EL (cell line): ENCODE results near the gene CFAP44.
"Not testable (repeated sequence)": the region's sequence is repeated elsewhere in the genome, so short reads cannot be mapped to it uniquely, and the experiment has no call there.

Experiments
- DNase-seq: peaks from one replicate; pipeline ENCODE4 v3.0.0-alpha.2; 2016

CFAP44 gene, protein sequence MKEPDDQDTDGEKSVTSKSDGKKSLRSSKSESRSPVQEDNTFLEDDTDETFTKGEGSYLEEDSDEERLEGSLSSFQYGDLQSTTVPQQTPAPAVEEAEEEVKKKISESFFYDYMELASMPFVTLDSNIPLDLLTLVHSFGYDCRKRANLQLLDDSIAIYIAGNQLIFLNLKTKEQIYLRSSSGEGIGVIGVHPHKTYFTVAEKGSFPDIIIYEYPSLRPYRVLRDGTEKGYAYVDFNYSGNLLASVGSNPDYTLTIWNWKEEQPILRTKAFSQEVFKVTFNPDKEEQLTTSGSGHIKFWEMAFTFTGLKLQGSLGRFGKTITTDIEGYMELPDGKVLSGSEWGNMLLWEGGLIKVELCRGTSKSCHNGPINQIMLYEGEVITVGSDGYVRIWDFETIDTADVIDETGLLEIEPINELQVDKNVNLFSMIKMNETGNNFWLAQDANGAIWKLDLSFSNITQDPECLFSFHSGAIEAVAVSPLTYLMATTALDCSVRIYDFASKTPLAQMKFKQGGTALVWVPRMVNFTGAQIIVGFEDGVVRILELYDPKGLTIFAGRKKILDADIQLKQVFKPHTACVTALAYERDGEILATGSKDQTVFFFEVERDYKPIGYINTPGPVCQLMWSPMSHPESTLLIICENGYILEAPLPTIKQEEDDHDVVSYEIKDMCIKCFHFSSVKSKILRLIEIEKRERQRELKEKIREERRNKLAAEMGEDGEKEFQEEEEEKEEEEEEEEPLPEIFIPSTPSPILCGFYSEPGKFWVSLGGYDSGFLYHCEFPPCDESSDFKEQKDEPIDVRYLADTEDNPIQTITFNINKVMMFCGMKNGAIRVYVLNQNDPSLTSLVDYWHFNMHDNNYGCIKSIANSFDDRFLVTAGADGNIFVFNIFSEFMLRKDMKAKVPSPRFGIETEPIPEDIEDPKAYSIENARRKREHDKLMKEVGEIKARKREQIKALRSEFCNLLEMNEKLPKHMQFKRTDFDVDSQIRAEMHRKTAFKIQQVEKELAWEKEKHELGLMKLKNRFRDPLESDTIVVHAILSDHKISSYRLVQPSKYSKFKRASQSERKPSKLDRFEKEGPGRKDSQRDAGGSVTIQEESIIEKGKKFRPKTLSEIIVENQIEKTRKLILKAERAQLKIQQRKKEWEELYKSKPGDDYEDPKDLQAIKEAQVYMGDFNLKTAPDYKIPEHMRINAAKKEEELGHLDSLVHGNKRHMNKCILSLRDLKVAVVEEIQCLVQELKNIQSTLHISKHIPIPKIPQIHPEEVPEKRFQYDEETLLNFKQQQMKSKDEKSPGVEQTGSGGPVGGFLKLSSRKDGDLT (N-terminal part only)

DNA sequence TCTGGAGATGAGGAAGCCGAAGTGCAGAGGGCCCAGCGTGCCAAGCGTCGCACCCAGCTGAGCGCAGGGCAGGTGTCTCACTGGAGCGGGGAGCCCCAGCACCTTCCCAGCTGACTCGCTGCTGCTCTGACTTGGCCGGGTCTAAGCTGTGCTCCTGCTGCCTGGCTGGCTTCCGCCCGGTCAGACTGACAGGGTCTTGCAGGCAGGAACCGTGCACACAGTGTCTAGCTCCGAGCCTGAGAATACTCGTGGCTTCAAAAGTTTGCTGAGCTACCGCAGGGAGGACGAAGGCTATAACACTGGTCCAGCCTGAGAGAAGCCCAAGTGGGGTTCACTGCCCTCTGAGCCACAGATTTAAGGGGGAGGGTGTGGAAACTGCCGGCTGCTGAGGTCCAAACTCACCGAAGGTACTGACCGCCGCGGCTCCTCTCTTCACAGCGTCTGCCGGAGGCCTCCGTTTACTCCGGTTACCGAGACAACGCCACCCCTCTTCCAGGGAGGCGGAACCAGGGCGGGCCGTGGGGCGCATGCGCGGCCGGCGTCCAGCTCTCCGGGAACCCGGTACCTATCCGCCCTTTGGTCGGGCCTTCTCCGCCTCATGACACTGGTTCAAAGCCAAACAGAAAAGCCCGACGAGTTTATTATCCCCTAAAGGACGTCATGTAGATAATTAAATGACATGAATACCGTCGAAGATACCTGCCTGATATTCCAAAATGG is at the start of gene CFAP44:
CFAP44 (minus strand) TSS at position 443 of the 720 bp plus-strand sequence. CDS start 7,829 bp downstream, outside the sequence.
- peak; percentile 55 for DNase-seq

DNA sequence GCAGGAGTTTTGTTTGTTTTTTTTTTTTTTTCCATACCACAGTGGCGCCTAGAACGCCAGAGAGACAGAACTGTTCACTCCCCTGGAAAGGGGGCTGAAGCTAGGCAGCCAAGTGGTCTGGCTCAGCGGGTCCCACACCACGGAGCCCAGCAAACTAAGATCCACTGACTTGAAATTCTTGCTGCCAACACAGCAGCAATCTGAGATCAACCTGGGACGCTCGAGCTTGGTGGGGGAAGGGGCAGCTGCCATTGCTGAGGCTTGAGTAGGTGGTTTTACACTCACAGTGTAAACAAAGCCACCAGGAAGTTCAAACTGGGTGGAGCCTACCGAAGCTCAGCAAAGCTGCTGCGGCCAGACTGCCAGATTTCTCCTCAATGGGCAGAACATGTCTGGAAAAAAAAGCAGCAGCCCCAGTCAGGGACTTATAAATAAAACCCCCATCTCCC is 43.9 kb upstream of the CFAP44 start:
- DNase-seq = no peak

GRCh38 chr3:113468539-113468938 is 27.2 kb upstream of the CFAP44 start:
- no peak for DNase-seq

GRCh38 chr3:113461488-113461887 is 20.2 kb upstream of the CFAP44 start:
- no peak for DNase-seq

DNA sequence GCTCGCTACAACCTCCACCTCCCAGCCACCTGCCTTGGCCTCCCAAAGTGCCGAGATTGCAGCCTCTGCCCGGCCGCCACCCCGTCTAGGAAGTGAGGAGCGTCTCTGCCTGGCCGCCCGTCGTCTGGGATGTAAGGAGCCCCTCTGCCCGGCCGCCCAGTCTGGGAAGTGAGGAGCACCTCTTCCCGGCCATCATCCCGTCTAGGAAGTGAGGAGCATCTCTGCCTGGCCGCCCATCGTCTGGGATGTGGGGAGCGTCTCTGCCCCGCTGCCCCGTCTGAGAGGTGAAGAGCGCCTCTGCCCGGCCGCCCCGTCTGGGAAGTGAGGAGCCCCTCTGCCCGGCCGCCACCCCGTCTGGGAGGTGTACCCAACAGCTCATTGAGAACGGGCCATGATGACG is 17.3 kb upstream of the CFAP44 start:
- DNase-seq = not testable (repeated sequence)

DNA sequence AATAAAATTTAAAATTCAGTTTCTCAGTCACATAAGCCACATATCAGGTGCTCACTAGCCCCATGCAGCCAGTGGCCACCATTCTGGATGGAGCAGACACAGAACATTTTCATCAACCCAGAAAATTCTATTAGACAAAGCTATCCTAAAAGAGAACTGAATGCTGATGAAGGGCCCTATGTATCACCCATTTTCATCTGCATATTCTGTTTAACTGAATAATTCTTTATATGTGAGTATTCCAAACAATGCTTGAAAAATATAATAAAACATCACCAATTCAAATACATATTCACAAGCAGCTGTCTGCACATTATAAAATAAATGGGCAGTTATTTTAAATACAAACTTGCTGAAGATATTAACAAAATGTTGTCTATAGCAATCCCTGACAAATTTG is 14.2 kb upstream of the CFAP44 start:
- DNase-seq = no peak

GRCh38 chr3:113454630-113455029 is 13.3 kb upstream of the CFAP44 start:
- no peak for DNase-seq

DNA sequence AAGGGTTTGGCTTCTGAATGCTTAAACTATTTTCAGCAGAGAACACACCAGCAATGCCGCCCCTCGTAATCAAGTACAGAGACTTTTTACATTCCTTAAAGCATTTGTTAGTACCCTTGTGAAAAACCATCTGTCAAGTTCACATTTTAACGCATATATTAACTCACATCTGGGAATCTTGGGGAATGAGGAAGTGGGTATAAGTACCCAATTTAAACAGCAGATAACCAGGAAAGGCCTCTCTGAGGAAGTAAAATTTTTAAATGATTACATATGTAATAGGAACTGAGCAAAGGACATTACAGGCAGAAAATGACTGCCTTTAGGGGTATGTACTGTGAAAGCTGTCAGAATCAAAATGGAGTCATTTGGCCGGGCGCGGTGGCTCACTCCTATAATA is 12.8 kb upstream of the CFAP44 start:
- no peak for DNase-seq

- no peak for DNase-seq
Observed at GRCh38 chr3:113450911-113451310, 9.6 kb upstream of the CFAP44 start.

- no peak for DNase-seq
Observed at GRCh38 chr3:113439606-113440005, 1.7 kb downstream of the CFAP44 start.

DNA sequence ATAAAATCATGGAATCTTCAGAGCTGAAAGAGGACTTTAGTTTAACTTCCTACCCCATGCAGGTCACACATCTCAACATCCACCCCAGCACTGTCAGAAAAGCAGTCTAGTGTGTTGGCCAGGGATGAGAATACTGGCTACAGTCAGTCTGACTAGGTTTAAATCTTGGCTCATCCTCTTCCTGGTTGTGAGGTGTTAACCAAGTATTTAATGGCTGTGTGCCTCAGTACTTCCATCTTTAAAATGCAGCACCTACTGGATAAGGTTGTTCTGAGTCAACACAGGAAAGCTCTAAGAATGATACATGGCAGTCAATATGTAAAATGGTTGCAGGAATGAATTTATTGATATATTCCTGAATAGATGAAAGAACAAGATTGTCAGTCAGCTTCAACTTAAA is 3.1 kb downstream of the CFAP44 start:
- no peak for DNase-seq

GRCh38 chr3:113437411-113437810 is 3.9 kb downstream of the CFAP44 start:
- no peak for DNase-seq

DNA sequence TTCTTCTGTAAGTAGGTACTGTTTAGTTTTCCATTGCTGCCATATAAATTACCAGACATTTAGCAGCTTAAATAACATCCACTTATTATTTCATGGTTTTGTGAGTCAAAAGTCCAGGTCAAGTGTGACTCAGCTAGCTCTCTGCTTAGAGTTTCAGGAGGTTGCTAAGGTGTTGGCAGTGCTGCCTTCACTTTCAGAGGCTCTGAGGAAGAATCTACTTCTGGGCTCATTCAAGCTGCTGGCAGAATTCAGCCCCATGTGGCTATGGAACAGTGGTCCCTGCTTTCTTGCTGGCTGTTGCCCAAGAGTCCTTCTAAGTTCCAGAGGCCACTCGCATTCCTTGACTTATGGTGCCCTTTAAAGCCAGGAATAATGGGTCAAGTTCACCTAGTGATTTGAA is 4.5 kb downstream of the CFAP44 start:
- peak; percentile 47 for DNase-seq

- DNase-seq = peak; percentile 19
Observed at GRCh38 chr3:113431811-113432210, 9.5 kb downstream of the CFAP44 start.

DNA sequence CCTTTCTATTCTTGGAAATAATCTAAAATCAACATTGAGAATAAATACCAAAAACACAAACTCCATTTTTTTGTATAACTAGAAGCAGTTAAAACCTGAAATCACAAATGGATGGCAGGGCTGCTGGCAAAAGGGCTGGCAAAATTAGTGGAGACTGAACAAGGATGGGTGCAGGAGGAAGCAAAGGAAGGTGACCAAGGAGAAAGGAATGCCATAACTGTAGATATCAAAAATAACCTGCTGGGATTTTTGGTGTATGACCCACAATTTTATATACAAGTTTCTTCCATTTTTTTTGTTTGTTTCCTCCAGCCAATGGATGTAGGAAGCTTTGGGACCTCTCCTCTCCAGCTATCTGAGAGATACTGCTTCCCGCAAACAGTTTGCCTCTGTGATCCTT is 12.7 kb downstream of the CFAP44 start:
- DNase-seq = peak; percentile 45

- peak; percentile 20 for DNase-seq
Observed at GRCh38 chr3:113423699-113424098, 17.6 kb downstream of the CFAP44 start.

DNA sequence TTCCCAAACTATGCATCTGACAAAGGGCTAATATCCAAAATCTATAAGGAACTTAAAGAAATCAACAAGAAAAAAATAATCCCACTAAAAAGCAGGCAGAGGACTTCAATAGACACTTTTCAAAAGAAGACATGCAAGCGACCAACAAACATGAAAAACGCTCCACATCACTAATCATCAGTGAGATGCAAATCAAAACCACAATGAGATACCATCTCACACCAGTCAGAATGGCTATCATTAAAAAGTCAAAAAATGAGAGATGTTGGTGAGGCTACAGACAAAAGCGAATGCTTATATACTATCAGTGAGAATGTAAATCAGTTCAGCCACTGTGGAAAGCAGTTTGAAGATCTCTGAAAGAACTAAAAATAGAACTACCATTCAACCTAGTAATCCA is 20.2 kb downstream of the CFAP44 start:
- DNase-seq = no peak

DNA sequence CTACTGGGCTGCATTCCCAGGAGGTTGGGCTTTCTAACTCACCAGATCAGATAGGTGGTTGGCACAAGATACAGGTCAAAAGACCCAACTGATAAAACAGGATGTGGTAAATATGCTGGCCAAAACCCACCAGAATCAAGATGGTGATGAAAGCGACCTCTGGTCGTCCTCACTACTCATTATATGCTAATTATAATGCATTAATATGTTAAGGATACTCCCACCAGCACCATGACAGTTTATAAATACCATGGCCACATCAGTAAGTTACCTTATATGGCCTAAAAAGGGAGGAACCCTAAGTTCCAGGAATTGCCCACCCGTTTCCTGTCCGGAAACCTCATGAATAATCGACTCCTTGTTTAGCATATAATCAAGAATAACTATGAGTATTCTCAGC is 31.6 kb downstream of the CFAP44 start:
- DNase-seq = no peak

- DNase-seq = peak; percentile 43
Observed at GRCh38 chr3:113405180-113405579, 36.1 kb downstream of the CFAP44 start.

GRCh38 chr3:113404637-113405036 is 36.7 kb downstream of the CFAP44 start:
- DNase-seq = no peak
